Gastrocnemius medialis (tissue), 4 donors: Measurements from ENCODE around the gene C2orf49.

Experiments used
- POLR2A ChIP-seq, 2 donors: fragments of 450-650 bp; IDR thresholded peaks; one replicate each; pipeline ENCODE4 v1.6.1; 2017; ENCODE audit warnings: antibody characterized with exemption in 2 of 2, mild to moderate bottlenecking in 2 of 2, moderate library complexity in 2 of 2
- TF ChIP-seq, protein P1 (sequence below), 5 experiments: fragments of 450-650 bp in 3 of 5; fragments of 200-600 bp in 2 of 5; sonication (generic) in 2 of 5; IDR thresholded peaks in 4 of 5; conservative IDR thresholded peaks in 1 of 5; 1 replicate in 4 of 5; 2 replicates in 1 of 5; pipeline ENCODE4 v1.5.1; 2016 to 2019; ENCODE audit warnings: antibody characterized with exemption in 5 of 5, mild to moderate bottlenecking in 3 of 5, moderate library complexity in 3 of 5

DNA sequence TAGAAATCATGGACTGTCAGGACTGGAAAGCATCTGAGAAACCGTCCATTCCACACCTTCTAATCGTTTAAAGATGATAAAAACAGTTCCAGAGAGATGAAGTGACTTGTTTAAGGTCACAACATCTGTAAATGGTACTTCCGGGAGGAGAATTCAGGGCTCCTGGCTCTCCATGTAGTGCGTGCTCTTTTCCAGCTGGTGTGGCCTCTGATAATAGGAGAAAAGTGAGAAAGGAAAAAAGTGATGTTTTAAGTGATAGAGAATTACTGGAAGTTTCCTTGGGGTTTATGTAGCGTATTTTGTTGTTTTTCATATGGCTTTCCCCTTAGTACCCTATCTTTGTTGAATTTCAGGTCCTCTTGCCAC lies 663 bp downstream of the C2orf49 start:
- TF ChIP-seq, protein P1, sequence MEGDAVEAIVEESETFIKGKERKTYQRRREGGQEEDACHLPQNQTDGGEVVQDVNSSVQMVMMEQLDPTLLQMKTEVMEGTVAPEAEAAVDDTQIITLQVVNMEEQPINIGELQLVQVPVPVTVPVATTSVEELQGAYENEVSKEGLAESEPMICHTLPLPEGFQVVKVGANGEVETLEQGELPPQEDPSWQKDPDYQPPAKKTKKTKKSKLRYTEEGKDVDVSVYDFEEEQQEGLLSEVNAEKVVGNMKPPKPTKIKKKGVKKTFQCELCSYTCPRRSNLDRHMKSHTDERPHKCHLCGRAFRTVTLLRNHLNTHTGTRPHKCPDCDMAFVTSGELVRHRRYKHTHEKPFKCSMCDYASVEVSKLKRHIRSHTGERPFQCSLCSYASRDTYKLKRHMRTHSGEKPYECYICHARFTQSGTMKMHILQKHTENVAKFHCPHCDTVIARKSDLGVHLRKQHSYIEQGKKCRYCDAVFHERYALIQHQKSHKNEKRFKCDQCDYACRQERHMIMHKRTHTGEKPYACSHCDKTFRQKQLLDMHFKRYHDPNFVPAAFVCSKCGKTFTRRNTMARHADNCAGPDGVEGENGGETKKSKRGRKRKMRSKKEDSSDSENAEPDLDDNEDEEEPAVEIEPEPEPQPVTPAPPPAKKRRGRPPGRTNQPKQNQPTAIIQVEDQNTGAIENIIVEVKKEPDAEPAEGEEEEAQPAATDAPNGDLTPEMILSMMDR (IDR thresholded peaks at IDR 0.05 in 4 of 5, conservative IDR thresholded peaks at IDR 0.05 in 1 of 5) = no peak
- TF ChIP-seq POLR2A (IDR thresholded peaks at IDR 0.05) = no peak
